Measurements from ENCODE around the gene BAX. TPM values are rescaled to one million over a fixed set of nuclear protein-coding genes. Genes with fewer than 3 reads are reported as not detected.

The BAX gene
- total and polyA plus RNA-seq, 8 donors, result 20.3 to 48.1 (median 30.7) TPM

GRCh38 chr19:48982280-48982679 lies 27.6 kb downstream of the BAX start:
- intact Hi-C loops (cut with DNase I), result no loop called here
- no peak for DNase-seq
- no peak for TF ChIP-seq CTCF (IDR thresholded peaks at IDR 0.05)
- peaks cover 0 to 8% (median 0%) of the 10 kb centered on the region in 3 donors for H3K36me3 ChIP-seq
- no peak for FAIRE-seq
- no peak overlapping the region for H3K27ac ChIP-seq
- H3K27me3 ChIP-seq, result no peaks in the 10 kb centered on the region
- WGBS, 2 donors, result 96% methylated on average over 9 of the region's 9 CpGs
- H3K9me3 ChIP-seq, result no peaks in the 10 kb centered on the region
- peak in 1 of 4 donors; percentile 24 for ATAC-seq
- no peak overlapping the region for H3K4me3 ChIP-seq
- no peaks in the 10 kb centered on the region for H3K4me1 ChIP-seq

GRCh38 chr19:48985711-48986110 lies 31.0 kb downstream of the BAX start:
- FAIRE-seq (no peak), DNase-seq (no peak), ATAC-seq (no peak)
- Histone ChIP-seq H3K36me3 (peaks cover 0 to 8% (median 0%) of the 10 kb centered on the region in 3 donors), H3K27me3 (no peaks in the 10 kb centered on the region), H3K9me3 (no peaks in the 10 kb centered on the region), H3K4me1 (no peaks in the 10 kb centered on the region), H3K4me3 (no peak overlapping the region), H3K27ac (no peak overlapping the region)
- WGBS, 2 donors, result 90 to 94% methylated on average over 13 of the region's 13 CpGs
- intact Hi-C loops (cut with DNase I), result no loop called here
- TF ChIP-seq CTCF (IDR thresholded peaks at IDR 0.05), result no peak

GRCh38 chr19:48986211-48986610 lies 31.5 kb downstream of the BAX start:
- Histone ChIP-seq H3K27me3 (no peaks in the 10 kb centered on the region), H3K27ac (no peak overlapping the region), H3K9me3 (no peaks in the 10 kb centered on the region), H3K36me3 (peaks cover 0 to 8% (median 0%) of the 10 kb centered on the region in 3 donors), H3K4me3 (no peak overlapping the region), H3K4me1 (no peaks in the 10 kb centered on the region)
- DNase-seq (no peak), FAIRE-seq (no peak), ATAC-seq (no peak)
- WGBS, 2 donors, result 98% methylated on average over 3 of the region's 3 CpGs
- TF ChIP-seq CTCF (IDR thresholded peaks at IDR 0.05), result no peak
- intact Hi-C loops (cut with DNase I), result no loop called here

GRCh38 chr19:48987323-48987722 lies 32.6 kb downstream of the BAX start:
- ATAC-seq, result no peak
- no peak for TF ChIP-seq CTCF (IDR thresholded peaks at IDR 0.05)

GRCh38 chr19:48988286-48988685 lies 33.6 kb downstream of the BAX start:
- H3K9me3 ChIP-seq, result no peaks in the 10 kb centered on the region
- no peak overlapping the region for H3K4me3 ChIP-seq
- WGBS, 2 donors, result 93 to 97% methylated on average over 7 of the region's 7 CpGs
- peaks cover 0 to 8% (median 0%) of the 10 kb centered on the region in 3 donors for H3K36me3 ChIP-seq
- peaks cover 0 to 7% (median 0%) of the 10 kb centered on the region in 3 donors for H3K4me1 ChIP-seq
- FAIRE-seq, result no peak
- no peak for DNase-seq
- intact Hi-C loops (cut with DNase I), result no loop called here
- TF ChIP-seq CTCF (IDR thresholded peaks at IDR 0.05), result no peak
- no peaks in the 10 kb centered on the region for H3K27me3 ChIP-seq
- no peak for ATAC-seq
- H3K27ac ChIP-seq, result no peak overlapping the region

More at GRCh38 chr19:48987323-48987722, 32.6 kb downstream of the BAX start:
- Histone ChIP-seq H3K27me3 (no peaks in the 10 kb centered on the region), H3K4me3 (no peak overlapping the region), H3K4me1 (peaks cover 0 to 7% (median 0%) of the 10 kb centered on the region in 3 donors), H3K9me3 (no peaks in the 10 kb centered on the region), H3K36me3 (peaks cover 0 to 8% (median 0%) of the 10 kb centered on the region in 3 donors), H3K27ac (no peak overlapping the region)
- WGBS, 2 donors, result 80 to 81% methylated on average over 7 of the region's 7 CpGs
- FAIRE-seq (no peak), DNase-seq (no peak)
- intact Hi-C loops (cut with DNase I), result no loop called here

Data from pancreas (tissue), 10 donors.